Immature natural killer cell (primary cell): Measurements from ENCODE around the gene SH3YL1. TPM values are rescaled to one million over a fixed set of nuclear protein-coding genes. Genes with fewer than 3 reads are reported as not detected.

Source experiments
- DNase-seq, 3 donors: peaks; one replicate each; pipeline ENCODE4 v3.0.0; 2022; ENCODE audit warnings: mixed read lengths in 1 of 3
- H3K27ac Mint-ChIP-seq, 6 donors: one replicate each; pipeline ENCODE4 v1.8.0; 2020; ENCODE audit warnings: mixed read lengths in 6 of 6, mild to moderate bottlenecking in 5 of 6, inconsistent platforms in 4 of 6, moderate library complexity in 3 of 6
- H3K27me3 Mint-ChIP-seq, 3 donors: one replicate each; pipeline ENCODE4 v1.8.0; 2020 to 2021; ENCODE audit warnings: low read depth in 3 of 3, mild to moderate bottlenecking in 3 of 3, mixed read lengths in 3 of 3, moderate library complexity in 3 of 3, inconsistent platforms in 1 of 3
- H3K36me3 Mint-ChIP-seq, 3 donors: one replicate each; pipeline ENCODE4 v1.8.0; 2020; ENCODE audit warnings: mixed read lengths in 3 of 3, inconsistent platforms in 2 of 3, mild to moderate bottlenecking in 2 of 3
- H3K4me1 Mint-ChIP-seq, 2 donors: one replicate each; pipeline ENCODE4 v1.8.0; 2020; ENCODE audit warnings: inconsistent platforms in 2 of 2, mild to moderate bottlenecking in 2 of 2, mixed read lengths in 2 of 2, moderate library complexity in 1 of 2
- H3K4me3 Mint-ChIP-seq, 5 donors: one replicate each; pipeline ENCODE4 v1.8.0; 2020; ENCODE audit warnings: mild to moderate bottlenecking in 5 of 5, mixed read lengths in 5 of 5, inconsistent platforms in 3 of 5, moderate library complexity in 3 of 5
- H3K9me3 Mint-ChIP-seq, 6 donors: one replicate each; pipeline ENCODE4 v1.8.0; 2020; ENCODE audit warnings: mild to moderate bottlenecking in 6 of 6, mixed read lengths in 6 of 6, inconsistent platforms in 4 of 6, moderate library complexity in 3 of 6
- polyA plus RNA-seq, 3 donors: library from polyadenylated mRNA; unstranded; fragments of 300-500 nt; fragmentation: Illumina TruSeq; gene quantifications; one replicate each; pipeline ENCODE4 v1.2.3, GENCODE V29; 2021

SH3YL1 gene
- polyA plus RNA-seq, 3 donors from 2014 or later: 20.8 to 29.5 (median 23.0) TPM

DNA sequence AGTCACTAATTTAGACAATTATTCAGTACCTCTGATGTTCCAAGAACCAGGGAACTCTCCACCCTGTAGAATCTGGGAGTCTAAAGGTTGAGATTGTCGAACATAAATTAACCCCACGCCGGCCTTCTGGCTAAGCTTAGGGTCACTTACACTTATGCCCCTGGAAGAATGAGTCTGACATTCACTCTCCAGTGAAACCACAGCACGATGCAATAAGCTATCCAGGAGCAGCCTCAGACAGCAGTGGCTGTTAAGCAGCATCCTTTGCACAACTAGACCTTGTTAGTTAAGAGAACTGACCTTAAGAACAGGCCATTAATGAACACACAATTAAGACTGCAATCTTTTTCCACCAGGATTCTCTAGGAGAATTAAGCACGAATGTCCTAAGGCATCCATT lies 25.0 kb downstream of the SH3YL1 start:
- Mint-ChIP-seq H3K4me1 (peaks cover 52 to 71% of the 10 kb centered on the region in 2 donors), H3K4me3 (peak overlapping the region; percentile 67 to 88 (median 84)), H3K9me3 (peaks cover 0 to 4% (median 0%) of the 10 kb centered on the region in 6 donors), H3K27ac (peak overlapping the region; percentile 84 to 97 (median 91)), H3K36me3 (peaks cover 31 to 39% (median 32%) of the 10 kb centered on the region in 3 donors), H3K27me3 (peaks cover 0 to 5% (median 4%) of the 10 kb centered on the region in 3 donors)
- DNase-seq: no peak

DNA sequence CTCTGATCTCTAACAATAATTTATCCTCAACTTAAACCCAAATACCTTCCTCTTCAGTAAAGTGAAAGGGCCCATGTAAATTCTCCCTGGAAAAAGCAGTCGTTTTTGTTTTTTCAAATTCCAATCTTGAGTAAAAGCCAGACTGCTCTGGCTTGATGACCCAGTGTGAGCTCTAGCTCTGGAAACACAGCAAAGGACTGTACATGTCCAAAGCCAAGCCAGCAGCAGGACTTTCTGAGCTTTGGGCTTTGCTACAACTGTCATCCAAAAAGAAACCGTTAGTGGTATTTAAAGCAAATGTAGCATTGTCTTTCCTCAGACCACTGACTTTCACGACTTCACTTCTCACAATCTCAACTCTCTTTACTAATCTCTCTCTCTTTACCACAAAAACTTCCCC lies 25.4 kb downstream of the SH3YL1 start:
- H3K27me3 Mint-ChIP-seq: peaks cover 0 to 5% (median 4%) of the 10 kb centered on the region in 3 donors
- DNase-seq: peak; percentile 30 to 47 (median 36)
- H3K4me3 Mint-ChIP-seq: peak overlapping the region; percentile 67 to 88 (median 84)
- H3K4me1 Mint-ChIP-seq: peaks cover 51 to 67% of the 10 kb centered on the region in 2 donors
- H3K9me3 Mint-ChIP-seq: peaks cover 0 to 4% (median 0%) of the 10 kb centered on the region in 6 donors
- peak overlapping the region; percentile 84 to 97 (median 91) for H3K27ac Mint-ChIP-seq
- peaks cover 29 to 39% (median 32%) of the 10 kb centered on the region in 3 donors for H3K36me3 Mint-ChIP-seq

DNA sequence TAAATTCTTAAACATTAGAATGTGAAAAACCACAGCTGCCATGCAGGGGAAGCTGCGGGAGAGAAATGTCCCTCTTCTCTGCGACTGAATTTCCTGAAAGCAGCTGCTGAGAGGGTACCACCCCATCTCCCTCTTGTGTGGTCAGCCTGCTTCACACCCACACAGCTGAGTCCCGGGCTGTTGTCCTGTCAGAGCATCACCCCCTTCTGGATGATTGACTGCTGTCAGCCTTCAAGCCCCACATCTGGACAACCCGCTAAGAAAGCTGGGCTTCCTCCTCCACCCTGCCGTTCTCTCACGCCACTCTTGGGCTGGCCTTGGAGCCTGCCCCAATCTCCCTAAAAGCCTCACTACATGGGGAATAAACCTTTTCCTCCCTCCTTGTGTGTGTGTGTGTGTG lies 26.0 kb downstream of the SH3YL1 start:
- Mint-ChIP-seq H3K4me3 (peak overlapping the region; percentile 67 to 88 (median 84)), H3K27ac (peak overlapping the region; percentile 84 to 97 (median 91)), H3K36me3 (peaks cover 25 to 39% (median 32%) of the 10 kb centered on the region in 3 donors), H3K9me3 (peaks cover 0 to 4% (median 0%) of the 10 kb centered on the region in 6 donors), H3K27me3 (peaks cover 0 to 5% (median 4%) of the 10 kb centered on the region in 3 donors), H3K4me1 (peaks cover 49 to 63% of the 10 kb centered on the region in 2 donors)
- DNase-seq: peak; percentile 67 to 77 (median 70)

DNA sequence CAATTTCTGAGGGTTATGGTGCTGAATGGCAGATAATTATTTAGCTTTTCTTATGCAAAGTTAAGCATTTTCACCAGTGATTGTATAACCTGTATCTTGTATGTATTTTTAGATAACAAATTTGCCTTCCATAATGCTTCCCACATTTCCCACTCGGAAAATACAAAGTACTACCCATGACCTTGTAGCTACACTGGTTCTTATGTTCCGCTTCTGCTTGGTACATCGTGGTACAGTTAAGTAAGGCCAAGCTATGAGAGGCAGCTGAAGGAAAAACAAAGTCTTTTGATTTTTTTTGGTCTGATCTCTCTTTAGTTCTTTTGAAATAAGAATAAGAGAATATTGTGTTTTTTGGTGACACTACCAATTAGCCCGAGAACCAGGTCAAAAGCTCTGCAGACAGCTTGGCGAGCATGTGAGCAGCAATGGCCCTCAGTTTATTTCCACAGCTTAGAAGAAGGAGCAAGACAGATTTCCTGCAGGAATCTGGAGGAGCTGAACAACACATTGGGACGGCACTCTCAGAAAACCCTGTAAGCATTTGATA lies 26.8 kb downstream of the SH3YL1 start:
- Mint-ChIP-seq H3K9me3 (peaks cover 0 to 2% (median 0%) of the 10 kb centered on the region in 6 donors), H3K4me3 (peak overlapping the region; percentile 36 to 88 (median 64)), H3K27ac (peak overlapping the region; percentile 24 to 92 (median 59)), H3K27me3 (peaks cover 0 to 5% (median 4%) of the 10 kb centered on the region in 3 donors), H3K36me3 (peaks cover 18 to 34% (median 28%) of the 10 kb centered on the region in 3 donors), H3K4me1 (peaks cover 49 to 63% of the 10 kb centered on the region in 2 donors)
- no peak for DNase-seq

DNA sequence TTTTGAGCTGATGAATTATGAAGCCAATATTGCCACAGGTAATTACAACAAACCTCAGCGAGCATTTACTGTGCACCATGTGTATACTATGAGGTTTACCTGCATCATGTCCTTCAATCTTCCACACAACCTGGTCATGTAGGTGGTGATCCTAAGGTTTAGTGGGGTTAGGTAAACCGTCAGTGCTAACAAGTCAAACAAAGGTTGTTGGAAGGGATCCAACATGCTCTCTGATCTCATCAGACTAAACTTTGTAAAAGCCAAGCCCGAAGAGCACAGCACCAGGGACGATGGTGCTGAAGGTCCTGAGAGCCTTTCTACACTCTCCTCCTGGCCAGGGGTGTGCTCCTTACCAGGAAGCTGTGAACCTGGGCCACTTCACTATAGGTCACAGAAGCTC lies 29.4 kb downstream of the SH3YL1 start:
- Mint-ChIP-seq H3K36me3 (peaks cover 10 to 30% (median 20%) of the 10 kb centered on the region in 3 donors), H3K4me3 (no peak overlapping the region), H3K4me1 (peaks cover 36 to 43% of the 10 kb centered on the region in 2 donors), H3K27ac (peak overlapping the region in 1 of 6 donors; percentile 65), H3K9me3 (no peaks in the 10 kb centered on the region), H3K27me3 (peaks cover 0 to 5% (median 4%) of the 10 kb centered on the region in 3 donors)
- no peak for DNase-seq

DNA sequence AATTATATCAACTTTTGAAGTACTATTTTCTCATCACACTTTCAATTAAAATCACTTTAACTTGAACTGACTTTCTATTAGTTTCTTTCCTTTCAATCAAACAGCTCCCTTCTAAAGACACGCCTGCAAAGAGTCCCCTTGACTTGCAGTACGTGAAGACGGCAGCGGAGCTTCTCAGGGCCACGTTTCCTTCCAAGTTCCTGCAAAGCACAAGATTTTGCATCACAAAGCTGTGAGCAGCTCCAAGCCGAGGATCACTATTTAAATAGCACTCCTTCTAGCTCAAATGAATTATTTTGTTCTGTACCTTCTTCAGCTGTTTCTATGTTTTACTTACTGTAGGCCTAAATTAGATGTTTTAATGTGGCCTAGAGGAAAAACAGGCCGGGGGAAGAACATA lies 30.8 kb downstream of the SH3YL1 start:
- H3K27me3 Mint-ChIP-seq: peaks cover 0 to 2% (median under 1%) of the 10 kb centered on the region in 3 donors
- H3K4me1 Mint-ChIP-seq: peaks cover 31 to 40% of the 10 kb centered on the region in 2 donors
- peaks cover 15 to 30% (median 20%) of the 10 kb centered on the region in 3 donors for H3K36me3 Mint-ChIP-seq
- H3K9me3 Mint-ChIP-seq: no peaks in the 10 kb centered on the region
- no peak for DNase-seq
- no peak overlapping the region for H3K27ac Mint-ChIP-seq
- no peak overlapping the region for H3K4me3 Mint-ChIP-seq

DNA sequence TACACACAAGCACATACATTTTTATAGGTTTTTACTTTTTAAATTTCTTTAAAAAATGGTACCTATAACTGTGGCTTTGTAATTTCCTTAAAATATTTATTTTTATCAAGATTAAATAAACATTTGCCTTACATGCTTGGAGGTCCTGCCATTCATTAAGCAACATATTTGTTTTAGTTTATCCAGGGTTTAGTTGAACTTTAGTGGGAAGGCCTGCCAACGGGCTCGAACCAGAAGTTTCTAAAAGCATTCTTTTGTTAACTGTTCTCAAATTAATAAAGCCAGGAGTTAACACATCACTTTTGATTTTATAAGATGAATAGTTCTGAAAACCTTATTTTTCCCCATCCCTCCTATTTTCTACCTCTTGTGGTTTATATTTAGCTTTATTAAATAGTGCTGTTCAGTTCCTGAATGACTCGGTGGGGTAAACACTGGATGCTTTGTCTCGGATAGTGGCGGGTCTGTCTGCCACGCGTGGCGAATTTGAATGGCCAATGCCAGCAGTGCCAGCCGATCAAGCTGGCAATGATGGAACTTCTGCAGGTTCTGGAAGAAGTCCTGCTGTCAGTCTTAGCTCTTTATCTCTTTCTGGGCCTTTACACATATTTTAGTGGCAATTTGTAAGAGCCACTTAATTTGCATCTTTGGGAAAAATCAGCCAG lies 32.2 kb downstream of the SH3YL1 start:
- no peak overlapping the region for H3K4me3 Mint-ChIP-seq
- H3K27ac Mint-ChIP-seq: peak overlapping the region in 1 of 6 donors; percentile 46
- DNase-seq: no peak
- no peaks in the 10 kb centered on the region for H3K9me3 Mint-ChIP-seq
- peaks cover 23 to 34% (median 24%) of the 10 kb centered on the region in 3 donors for H3K36me3 Mint-ChIP-seq
- H3K27me3 Mint-ChIP-seq: peaks cover 0 to 2% (median 2%) of the 10 kb centered on the region in 3 donors
- H3K4me1 Mint-ChIP-seq: peaks cover 28 to 40% of the 10 kb centered on the region in 2 donors

DNA sequence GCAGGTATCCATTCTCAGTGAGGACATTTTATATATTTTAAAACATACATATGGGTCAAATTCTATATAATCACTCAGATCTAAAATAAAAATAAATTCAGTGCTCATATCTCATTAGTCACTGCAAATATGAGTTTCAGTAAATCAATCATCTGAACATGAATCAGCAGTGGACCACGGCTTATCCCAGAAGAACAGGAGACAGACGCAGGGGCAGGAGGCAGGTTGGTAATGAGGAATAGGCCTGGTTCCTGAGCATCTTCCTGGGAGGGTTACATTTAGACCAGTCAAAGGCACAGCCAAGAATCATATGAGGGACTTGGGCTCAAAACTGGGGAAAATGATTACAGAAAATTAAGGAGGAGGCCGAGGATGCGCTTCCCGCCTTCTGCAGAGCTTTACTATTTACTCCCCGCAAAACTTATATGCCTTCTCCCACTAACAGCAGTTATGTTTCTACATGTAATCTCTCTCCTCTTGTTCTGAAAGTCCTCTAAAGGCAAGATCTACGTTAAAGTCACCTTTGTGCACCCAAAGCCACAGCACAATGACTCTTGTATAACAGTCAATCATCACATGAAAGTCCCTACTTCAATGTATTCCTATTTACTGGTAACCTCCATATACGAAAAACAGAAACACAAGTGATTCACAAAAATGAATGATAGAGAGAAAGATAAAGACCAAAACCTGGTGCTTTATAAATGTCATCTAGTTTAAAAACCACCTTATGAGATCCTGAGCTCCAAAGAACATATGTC lies 35.1 kb downstream of the SH3YL1 start:
- peaks cover 29 to 45% (median 30%) of the 10 kb centered on the region in 3 donors for H3K36me3 Mint-ChIP-seq
- H3K9me3 Mint-ChIP-seq: no peaks in the 10 kb centered on the region
- H3K4me1 Mint-ChIP-seq: peaks cover 34 to 50% of the 10 kb centered on the region in 2 donors
- H3K27ac Mint-ChIP-seq: peak overlapping the region in 4 of 6 donors; percentile 28 to 47 (median 44)
- no peak for DNase-seq
- peaks cover 0 to 2% (median 0%) of the 10 kb centered on the region in 3 donors for H3K27me3 Mint-ChIP-seq
- H3K4me3 Mint-ChIP-seq: no peak overlapping the region

DNA sequence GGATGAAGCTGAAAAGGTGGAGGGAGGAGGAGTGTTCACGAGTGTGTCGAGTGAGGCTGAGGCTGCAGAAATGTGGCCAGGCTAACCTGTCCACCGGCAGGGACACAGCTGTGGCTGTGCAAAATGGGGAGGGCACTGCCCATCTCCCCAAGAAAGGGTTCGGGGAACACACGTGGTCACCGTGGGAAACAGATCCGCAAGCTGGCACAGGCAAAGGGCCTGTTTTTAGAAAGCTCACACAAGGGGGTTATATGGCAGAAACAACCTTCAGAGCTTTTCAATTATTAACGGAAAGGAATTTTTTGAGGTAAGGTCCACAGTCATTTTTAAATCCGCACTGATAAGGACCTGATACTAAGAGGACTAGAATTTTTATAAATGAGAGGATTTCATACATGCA lies 35.7 kb downstream of the SH3YL1 start:
- H3K4me1 Mint-ChIP-seq: peaks cover 40 to 56% of the 10 kb centered on the region in 2 donors
- H3K4me3 Mint-ChIP-seq: peak overlapping the region in 4 of 5 donors; percentile 46 to 74 (median 49)
- peaks cover 0 to 5% (median 0%) of the 10 kb centered on the region in 3 donors for H3K27me3 Mint-ChIP-seq
- no peaks in the 10 kb centered on the region for H3K9me3 Mint-ChIP-seq
- peak; percentile 19 to 28 (median 25) for DNase-seq
- peaks cover 29 to 39% (median 29%) of the 10 kb centered on the region in 3 donors for H3K36me3 Mint-ChIP-seq
- H3K27ac Mint-ChIP-seq: peak overlapping the region; percentile 69 to 86 (median 76)

DNA sequence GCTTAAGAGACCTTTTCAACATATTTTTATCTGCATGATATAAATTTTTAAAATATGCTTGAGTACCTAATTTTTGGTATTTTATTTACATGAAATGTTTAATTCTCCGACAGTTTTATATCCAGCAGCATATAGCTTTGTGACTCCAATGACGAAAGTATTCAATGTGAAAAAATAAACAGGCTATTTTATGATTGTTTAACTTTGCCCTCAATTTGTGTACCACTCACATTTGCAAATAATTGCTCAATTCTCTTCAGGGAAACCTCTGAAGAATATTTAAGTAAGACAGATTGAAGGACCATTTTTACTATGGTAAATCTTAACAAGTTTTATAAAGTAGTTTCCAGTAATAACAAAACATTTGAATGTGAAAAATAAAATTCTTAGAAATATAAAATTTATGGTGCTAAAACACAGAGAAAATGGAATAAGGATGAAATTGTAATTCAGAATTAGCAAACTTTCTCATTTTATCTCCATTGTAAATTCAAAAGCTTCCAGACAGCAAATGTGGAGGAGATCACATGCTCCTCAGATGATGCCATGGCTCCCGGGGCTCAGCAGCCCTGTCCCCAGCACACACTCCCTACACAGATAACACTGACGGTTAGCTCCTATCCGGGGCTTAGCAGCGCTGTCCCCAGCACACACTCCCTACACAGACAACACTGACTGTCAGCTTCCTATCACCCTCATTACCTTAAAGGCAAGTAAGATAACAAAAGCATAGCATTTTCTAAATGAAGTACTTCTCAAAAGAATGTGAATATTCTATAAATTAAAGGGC lies 39.7 kb downstream of the SH3YL1 start:
- Mint-ChIP-seq H3K27me3 (peaks cover 0 to 5% (median 2%) of the 10 kb centered on the region in 3 donors), H3K36me3 (peaks cover 25 to 32% (median 29%) of the 10 kb centered on the region in 3 donors), H3K4me1 (peaks cover 56 to 80% of the 10 kb centered on the region in 2 donors), H3K4me3 (peak overlapping the region in 4 of 5 donors; percentile 39 to 84 (median 46)), H3K9me3 (no peaks in the 10 kb centered on the region), H3K27ac (peak overlapping the region; percentile 7 to 91 (median 42))
- DNase-seq: no peak

DNA sequence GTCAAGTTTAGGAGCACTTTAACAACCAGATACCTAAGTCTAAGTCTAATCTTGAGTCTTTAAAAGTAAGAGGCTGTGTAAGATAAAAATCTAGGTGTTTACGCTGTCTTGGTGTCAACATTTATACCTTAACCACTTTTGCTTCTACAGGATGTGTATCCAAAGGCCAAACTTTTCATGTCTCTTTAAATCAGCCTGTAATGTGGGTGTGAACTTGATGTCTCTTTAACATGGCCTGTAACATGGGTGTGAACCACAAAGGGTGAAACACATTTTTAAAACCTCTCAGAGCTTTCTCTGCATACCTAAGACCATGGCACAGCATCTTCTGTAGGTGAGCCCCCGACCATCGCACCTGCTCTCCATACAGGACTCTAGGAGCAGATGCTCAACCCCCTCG lies 40.4 kb downstream of the SH3YL1 start:
- Mint-ChIP-seq H3K36me3 (peaks cover 20 to 38% (median 36%) of the 10 kb centered on the region in 3 donors), H3K27me3 (peaks cover 0 to 5% (median 2%) of the 10 kb centered on the region in 3 donors), H3K27ac (peak overlapping the region; percentile 74 to 91 (median 86)), H3K9me3 (no peaks in the 10 kb centered on the region), H3K4me3 (peak overlapping the region; percentile 67 to 84 (median 74)), H3K4me1 (peaks cover 50 to 73% of the 10 kb centered on the region in 2 donors)
- peak; percentile 59 to 67 (median 60) for DNase-seq

DNA sequence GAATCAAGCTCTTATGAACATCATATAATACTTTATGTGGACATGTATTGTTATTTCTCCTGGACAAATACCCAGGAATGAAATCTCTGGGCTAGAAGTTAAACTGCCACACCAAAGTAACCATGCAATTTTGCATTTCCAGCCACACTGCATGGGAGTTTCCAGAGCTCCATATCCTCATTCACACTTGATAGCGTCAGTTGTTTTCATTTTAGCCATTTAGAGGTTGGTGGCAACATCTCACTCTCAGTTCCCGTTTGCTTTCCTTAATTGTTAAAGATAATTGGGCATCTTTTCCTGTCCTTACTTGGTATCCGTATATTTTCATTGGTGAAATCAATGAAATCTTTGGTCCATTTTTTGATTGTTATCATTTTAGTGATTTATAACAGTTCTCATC lies 47.8 kb downstream of the SH3YL1 start:
- no peak for DNase-seq
- Mint-ChIP-seq H3K4me1 (peaks cover 0 to 4% of the 10 kb centered on the region in 2 donors), H3K27ac (no peak overlapping the region), H3K9me3 (peaks cover 0 to 4% (median 0%) of the 10 kb centered on the region in 6 donors), H3K4me3 (no peak overlapping the region), H3K27me3 (peaks cover 4 to 10% (median 4%) of the 10 kb centered on the region in 3 donors), H3K36me3 (peaks cover 11 to 27% (median 27%) of the 10 kb centered on the region in 3 donors)
